HS-27A (cell line): ENCODE results near the gene CDS1.
"Not testable (repeated sequence)": the region's sequence is repeated elsewhere in the genome, so short reads cannot be mapped to it uniquely, and the experiment has no call there.

ENCODE experiments used
- DNase-seq: peaks from one replicate; pipeline ENCODE4 v3.0.0-alpha.2; 2012; ENCODE audit warnings: low read depth, missing footprints

CDS1 gene

DNA sequence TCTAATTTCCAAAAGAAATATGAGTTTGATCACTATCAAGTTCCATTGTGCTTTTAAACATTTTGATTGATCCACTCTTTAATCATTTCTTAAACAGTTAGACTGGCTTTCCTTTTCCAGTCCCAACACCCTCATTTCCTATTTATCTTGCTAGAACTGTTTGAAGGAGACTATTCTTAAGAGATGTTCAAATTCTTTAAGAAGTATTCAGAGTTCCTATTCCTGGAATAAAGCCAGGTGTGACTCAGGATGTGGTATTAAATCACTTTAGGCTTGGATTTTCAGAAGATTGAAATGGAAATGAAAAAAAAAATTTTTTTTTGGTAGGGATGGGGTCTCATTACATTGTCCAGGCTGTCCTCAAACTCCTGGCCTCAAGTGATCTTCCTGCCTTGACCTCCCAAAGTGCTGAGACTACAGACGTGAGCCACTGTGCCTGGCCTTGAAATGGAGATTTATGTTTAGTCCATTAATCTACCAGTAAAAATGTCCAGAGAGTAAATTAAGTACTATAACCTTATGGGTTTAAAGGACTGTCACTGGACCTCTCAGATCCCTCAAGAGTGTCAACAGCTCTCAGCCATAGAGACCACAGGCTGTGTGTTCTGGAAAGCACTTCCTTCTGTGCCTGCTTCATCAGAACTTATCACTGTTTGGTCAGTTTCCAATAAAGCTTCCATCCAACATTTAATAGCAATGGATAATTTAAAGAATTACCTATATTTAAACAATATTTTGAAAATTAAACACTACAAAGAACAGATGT lies 90.7 kb downstream of the CDS1 start:
- DNase-seq, result peak; percentile 84

DNA sequence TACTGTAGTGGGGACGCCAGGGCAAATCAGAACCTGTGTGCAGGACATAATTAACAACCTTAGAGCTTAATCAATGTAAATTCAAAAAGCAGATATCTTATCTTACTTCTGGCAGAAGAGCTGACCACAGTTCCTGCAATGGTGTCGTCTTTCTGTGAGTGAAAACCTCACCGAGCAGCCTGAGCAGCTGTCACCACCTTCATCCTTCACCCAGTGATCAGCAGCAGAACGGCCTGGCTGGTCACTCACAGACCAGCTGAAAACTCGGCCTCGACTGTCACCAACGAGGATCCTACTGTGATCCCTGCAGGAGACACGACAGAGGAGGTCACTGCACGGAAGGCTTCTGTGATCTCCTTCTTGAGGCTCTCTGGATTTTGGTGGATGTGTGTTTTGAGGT lies 94.2 kb downstream of the CDS1 start:
- DNase-seq, result no peak

DNA sequence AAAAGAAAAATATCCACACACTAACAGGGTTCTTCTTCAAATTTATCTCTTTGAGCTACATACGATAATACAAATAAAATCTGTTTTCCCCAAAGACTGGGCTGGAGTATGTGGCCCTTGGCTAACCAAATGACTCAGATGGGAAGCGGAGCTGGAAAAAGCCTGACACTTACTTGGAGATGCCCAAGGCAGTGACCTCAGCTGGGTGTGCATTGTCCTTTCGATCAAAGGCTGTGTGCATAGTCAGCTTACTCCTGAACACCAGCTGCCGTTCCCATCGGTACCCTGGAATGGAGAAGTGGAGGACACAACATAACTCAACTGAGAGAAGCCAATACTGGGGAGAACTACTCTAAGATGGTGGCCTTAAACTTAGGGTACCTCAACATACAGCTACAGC lies 95.1 kb downstream of the CDS1 start:
- DNase-seq, result no peak

DNA sequence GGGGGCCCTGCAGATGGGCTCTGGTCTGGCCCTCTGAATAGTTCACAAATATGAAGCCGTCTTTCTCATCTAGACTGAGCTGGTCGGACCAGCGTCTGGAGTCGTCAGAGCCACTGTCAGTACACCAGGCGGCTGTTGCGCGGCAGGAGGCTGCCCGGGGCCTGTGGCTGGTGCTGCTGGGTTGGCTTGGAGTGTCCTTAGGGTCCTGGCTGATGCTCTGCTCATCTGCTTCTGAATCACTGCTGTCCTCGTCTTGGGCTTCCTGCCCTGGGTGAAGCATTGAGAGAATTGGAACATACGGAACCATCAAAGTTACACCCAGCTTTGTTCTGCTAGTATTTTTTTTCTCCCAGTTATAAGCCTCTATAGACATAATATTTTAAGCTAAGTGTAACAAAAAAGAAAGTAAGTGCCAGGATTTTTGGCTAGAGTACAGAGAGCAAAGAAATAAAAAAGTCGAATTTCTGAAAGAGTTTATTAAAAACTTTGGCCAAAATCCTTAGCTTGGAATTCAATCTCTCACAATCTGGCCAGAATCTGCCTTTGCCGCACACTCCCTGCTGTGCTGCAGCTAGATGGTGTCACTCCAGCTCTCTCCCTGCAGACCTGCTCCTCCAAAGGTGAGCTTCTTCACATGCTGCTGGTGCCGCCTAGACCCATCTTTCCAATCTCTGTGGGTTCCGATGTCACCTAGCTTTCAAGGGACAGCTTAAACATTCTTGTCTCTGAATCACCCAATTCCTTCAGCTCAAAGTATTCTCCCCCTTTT lies 96.2 kb downstream of the CDS1 start:
- DNase-seq, result no peak

DNA sequence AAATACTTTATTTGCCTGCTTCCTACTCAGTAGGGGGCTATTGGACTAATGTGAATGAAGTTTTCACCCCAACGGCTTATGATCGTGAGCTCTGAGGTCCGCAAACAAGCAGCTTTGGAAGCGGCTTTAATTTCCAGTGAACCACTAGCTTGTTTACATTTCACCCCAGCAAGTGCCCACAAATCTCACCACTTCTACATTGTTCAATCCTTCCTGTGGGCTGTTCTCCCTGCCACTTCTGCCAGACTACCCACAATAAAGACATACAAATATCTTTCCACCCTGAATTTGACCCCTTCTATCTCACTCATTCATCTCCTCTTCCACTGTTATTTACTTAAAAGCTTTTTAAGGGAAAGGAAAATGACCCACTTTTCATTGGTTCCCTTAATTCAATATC lies 98.0 kb downstream of the CDS1 start:
- DNase-seq, result no peak

DNA sequence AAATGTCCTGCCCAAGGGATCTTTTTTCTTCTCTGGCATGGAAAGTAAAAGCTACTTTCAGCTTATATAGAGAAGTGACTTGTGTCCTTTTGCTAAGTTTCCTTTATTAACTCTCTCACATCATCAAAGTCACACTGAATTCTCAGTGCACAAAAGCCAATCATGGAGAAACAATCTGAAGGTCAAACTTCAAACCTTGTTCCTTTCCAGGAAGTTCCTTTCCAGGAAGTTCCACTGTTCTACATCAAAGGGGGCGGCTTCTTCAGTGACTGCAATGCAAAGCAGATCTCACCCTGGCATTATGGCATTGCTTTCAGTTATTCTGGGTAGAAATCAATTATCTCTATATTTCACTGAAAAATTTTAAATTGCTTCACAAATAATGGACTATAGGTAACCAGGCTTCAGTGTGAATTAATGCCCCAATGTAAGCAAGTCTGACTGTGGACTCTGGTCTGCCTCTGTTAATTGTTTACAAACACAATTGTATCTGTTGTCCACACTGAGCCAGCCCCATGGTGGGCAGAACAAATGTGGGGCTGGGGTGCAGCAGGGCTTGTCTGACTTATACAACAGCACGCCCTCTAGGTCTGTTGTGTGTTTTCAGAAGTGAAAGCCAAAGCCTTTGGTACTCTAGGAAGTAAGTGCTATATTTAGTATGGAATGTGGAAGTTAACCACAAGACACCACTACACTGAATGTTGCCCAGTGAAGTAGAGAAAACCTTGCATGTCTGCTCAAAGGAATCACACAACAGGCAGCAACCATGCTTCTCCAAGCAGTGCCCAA lies 98.8 kb downstream of the CDS1 start:
- no peak for DNase-seq

DNA sequence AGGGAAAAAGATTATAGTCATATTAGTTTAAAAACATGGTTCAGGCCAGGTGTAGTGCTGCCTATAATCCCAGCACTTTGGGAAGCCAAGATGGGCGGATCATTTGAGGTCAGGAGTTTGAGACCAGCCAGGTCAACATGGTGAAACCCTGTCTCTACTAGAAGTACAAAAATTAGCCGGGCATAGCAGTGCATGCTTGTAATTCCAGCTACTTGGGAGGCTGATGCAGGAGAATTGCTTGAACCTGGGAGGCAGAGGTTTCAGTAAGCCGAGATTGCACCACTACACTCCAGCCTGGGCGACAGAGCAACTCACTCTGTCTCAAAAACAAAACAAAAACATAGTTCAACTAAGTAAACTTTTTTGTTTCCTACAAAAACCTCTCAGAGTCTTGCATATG lies 99.7 kb downstream of the CDS1 start:
- not testable (repeated sequence) for DNase-seq

DNA sequence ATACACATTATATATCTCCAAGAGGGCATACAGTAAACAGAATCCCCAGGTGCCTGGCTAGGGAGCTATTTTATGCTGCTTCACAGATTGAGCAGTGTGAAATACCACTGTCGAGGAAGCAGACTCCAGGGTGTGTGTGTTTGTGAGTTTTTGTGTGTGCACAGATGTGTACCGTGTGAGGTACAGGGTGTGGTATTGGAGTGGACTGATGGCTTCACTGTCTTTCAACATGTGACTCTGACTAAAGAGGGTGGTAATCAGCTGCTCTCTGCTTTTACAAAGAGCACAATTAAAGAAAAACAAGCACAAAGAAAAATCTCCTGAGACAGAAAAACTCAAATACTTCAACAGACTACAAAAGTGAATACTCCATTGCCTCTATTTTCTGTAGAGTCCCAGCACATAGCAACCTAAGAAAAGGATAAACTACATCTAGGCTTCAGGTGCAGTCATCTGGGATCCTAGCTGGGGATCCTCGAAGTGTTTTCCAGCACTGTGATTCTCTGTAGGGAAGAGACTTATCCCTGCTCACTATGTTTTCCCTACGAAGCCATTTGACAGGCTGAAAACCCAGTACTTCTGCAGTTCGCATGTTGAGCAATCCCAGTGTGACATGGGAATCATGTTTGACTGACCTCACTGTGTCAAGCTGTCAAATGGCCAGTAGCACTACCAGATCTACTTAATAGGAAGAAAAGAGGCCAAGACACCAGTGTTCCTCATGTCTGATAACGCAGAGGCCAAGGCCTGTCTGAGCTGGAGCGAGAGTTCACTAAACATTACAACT lies 100.3 kb downstream of the CDS1 start:
- no peak for DNase-seq

DNA sequence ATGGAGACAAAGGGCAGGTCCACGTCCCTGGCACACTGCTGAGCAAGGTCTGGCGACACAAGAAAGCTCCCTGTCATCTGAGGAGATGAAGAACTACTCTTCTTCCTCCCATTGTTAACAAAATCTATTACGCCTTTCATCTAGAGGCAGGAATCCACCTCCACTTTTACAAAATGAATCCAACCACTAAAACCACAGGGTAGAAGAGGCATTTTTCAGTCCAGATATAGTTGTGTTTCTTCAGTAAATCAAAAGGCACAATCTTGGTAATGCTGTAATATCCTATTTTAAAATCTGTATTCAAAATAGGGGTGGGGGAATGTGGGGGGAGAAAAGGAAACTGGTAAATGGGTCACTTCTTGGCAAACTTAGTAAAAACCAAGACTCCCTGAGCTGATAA lies 101.4 kb downstream of the CDS1 start:
- DNase-seq, result no peak

DNA sequence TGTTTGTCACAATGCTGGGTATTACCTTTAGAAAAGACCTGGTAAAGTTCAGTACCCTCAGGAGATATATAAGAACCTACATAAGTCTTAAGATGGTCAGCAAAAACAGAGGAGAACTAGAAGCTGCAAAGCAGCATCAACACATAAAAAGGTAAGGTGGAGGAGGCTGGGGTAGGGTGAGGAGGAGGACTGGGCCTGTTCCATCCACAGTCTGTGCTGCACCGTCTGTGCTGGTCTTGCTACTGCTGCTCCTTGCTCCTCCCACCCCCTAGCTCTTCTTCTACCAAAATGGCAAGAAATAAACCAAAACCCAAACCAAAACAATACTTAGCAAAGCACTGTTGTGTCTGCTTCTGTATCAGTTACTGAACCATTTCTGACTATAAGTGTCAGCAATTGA lies 102.2 kb downstream of the CDS1 start:
- no peak for DNase-seq

DNA sequence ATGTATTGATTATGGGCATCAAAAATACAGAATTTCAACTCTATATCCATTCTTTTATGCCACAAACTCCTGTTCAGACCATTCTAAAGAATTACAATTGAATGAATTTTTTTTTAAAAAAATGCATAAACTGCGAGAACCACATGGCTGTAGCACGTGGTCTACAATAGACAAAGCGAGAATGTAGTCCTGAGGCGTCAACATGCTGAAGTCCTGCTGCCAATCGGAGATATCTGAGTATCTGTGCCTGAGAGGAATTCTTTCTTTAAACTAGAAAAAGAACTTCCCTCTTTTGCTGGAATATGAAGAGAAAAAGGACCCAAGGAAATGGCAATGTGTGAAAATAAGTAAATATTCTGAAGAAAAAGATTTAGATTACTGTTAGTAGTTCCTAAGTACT lies 105.7 kb downstream of the CDS1 start:
- DNase-seq, result no peak

DNA sequence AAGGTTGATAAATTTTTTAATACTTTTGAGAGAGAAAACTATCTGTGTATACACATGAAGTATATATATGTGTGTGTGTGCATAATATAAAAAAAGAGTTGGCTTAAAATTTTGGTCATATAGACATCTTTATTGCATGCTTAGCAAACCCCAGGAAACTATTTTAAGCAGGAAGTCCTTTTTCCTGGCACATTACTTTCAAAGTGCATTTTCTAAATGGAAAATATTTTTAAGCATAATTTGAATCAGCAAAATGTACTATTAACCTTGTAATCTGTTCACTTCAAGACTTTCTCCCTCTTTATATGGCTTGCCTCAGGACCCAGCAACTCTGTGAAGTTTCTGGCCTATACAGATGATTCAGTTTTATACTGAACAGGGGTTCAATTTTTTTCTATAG lies 106.3 kb downstream of the CDS1 start:
- no peak for DNase-seq

DNA sequence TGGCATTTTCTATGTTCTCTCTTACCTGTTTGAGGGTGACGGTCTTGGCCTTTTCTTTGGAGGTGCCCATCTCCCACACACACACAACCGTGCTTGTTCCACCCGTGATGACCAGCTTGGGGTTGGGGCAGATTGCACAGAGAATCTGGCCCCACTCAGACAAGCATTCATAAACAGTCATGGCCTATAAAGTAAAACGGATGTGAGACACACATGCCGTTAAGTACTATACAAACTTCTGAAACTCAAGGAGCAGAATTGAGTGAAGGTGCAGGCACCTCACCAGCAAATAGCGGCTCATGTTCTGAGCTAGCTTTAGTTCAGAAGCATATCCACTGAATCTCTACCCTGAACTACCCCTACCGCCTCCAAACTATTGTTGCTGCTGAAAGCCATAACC lies 107.6 kb downstream of the CDS1 start:
- DNase-seq, result no peak

DNA sequence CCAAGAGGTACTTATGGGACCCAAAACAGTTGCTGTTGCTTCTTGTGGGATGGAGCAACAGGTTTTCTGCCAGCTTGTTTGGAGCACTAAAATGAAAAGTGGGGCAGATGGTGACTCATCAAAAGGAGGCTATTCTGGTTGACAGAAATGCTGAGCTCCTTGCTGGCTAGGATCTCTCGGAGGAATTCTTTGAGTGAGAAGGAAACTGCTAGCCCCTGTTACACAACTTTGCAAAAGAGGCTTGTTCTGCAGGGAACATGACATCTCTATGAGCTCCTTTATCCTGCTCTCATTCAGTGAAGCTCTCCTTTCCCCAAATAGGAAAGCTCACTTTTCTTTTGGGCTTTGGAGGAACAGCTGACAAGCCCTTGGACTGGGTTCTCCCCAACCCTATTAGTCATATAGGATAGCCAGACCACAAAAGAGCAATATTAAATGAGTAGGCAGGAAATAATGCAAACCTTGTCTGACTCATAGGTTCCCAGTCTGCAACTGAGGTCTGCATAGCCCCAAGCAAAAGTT lies 108.3 kb downstream of the CDS1 start:
- DNase-seq, result peak; percentile 83

DNA sequence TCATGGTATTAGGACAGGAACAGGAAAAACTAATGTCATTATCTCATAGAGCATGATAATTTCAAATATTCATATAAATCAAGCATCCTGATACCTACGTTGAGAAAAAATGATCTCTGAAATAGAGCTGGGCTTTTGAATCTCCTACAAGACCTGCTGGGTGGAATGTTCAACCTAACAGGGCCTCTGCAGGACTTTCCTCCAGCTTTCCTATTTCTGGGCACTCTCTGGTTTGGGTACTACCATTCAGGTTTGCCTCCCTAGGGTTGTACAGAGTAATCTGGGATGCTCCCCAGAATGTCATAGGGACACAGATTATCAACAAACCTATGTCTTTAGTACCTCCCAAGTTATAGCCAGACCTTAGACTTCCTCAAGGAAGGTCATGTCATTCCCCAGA lies 108.9 kb downstream of the CDS1 start:
- DNase-seq, result no peak

DNA sequence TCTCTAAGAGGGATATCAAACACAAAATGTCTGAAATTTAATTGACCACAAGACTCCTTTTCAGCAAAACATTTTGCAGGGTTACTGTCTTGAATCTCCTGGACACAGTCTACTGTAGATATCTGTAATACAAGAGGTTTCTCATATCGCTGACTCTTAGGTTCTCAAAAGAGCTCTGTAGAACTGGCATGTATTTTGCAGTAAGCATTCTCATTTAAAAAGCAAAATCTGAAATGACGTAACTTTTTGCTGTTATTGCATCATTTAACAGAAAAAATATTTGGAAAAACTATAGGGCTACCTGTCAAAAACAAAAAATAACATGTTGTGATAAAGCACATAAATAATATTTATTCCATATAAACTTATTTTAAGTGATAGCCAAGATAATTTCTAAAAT lies 114.2 kb downstream of the CDS1 start:
- no peak for DNase-seq

DNA sequence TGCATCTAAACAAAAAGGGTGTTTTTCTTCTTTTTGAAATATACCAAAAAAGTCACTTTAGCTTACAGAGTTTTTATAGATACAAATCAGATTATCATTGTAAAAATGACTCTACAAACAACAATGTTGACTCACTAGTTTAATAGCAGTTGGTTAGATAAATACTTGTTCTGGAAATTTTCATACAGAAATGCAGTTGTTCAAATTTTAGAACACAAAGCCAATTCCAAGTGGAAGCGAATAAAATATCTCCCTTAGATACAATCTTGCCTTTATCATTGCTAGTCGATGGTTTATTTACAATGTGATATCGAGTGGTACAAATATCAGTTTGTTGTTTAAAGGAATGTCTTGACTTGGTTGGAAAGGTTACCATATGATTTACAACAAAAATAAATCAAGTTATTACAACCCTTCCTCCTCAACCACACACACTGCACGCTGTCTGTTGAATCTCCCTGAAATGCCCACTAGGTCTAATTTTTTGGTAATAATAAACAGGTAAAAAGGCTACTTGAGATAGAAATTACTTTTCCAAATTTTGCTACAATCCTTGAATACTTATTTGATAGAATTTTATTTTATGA lies 114.8 kb downstream of the CDS1 start:
- no peak for DNase-seq

DNA sequence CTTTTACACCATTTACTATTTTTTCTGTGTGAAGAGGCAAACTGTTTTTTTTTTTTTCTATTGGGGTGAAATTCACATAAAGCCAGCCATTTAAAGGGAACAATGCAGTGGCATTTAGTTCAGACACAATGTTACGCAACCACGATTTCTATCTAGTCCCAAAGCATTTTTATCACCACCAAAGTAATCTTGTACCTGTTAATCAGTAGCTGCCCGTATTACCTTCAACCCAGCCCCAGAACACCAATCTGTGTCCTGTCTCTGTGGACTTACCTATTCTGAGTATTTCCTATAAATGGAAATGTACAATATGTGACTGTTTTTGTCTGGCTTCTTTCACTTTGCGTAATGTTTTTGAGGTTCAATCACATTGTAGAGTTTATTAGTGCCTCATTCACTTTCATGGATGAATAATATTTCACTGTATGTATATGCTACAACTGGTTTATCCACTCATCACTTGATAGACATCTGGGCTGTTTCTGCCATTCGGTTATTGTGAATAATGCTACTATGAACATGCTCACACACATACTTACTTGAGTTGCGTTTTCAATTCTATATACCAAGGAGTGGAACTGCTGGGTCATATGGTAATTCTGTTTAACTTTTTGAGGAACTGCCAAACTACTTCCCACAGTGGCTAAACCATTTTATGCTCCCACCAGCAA lies 116.2 kb downstream of the CDS1 start:
- DNase-seq, result no peak
